SK-N-MC (cell line): Measurements from ENCODE around the gene PDE11A.

Experiments
- FOXP2 ChIP-seq: optimal IDR thresholded peaks from 2 replicates; pipeline ENCODE3; 2011; ENCODE audit warnings: mild to moderate bottlenecking, moderate library complexity; ENCODE audit not compliant: insufficient read depth; ENCODE audit errors: extremely low read length, control extremely low read depth
- POLR2AphosphoS5 ChIP-seq: IDR thresholded peaks from 2 replicates; pipeline ENCODE4 v1.6.1; 2012; ENCODE audit warnings: mild to moderate bottlenecking, low read depth, low read length, borderline replicate concordance

DNA sequence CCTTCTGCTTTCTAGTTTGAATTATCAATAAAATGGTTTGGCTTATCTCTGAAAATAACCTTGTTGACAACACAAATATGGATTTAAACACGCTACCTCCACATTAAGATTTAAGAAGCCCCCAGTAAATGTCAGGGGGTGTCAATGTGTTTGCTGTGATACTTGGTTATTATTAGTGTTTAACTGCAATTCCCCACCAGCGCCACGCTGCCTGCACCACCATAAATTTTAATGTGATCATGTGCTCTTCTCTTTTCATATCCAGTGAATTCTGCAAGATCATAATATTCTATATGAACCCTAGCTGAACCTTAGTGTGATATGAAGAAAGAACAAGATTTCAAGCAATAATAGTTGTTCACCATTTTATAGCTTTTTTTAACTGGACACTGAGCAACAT is 349.3 kb downstream of the PDE11A start:
- TF ChIP-seq POLR2AphosphoS5 (no peak), FOXP2 (no peak)
